GM19025 (cell line): Measurements from ENCODE around the gene SLC39A3.

Experiments used
- ATAC-seq: cut with Tn5 transposase; IDR thresholded peaks from one replicate; pipeline ENCODE4 v1.9.1; 2021; ENCODE audit warnings: mild to moderate bottlenecking, low read depth, moderate library complexity; ENCODE audit not compliant: unreplicated experiment

Gene SLC39A3

DNA sequence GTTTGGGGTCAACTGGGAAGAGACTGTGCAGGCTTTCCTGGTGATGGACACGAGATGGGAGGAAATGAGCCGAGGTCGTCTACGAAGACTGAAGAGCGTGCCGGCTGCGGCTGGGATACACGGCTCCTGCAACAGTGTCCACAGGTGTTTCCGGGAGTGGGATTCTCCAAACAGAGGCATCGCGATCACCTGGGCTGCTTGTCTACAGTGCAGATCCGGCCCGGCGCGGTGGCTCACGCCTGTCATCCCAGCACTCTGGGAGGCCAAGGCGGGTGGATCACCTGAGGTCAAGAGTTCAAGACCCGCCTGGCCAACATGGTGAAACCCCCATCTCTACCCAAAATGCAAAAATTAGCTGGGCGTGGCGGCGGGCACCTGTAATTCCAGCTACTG is 11.6 kb upstream of the SLC39A3 start:
- no peak for ATAC-seq

DNA sequence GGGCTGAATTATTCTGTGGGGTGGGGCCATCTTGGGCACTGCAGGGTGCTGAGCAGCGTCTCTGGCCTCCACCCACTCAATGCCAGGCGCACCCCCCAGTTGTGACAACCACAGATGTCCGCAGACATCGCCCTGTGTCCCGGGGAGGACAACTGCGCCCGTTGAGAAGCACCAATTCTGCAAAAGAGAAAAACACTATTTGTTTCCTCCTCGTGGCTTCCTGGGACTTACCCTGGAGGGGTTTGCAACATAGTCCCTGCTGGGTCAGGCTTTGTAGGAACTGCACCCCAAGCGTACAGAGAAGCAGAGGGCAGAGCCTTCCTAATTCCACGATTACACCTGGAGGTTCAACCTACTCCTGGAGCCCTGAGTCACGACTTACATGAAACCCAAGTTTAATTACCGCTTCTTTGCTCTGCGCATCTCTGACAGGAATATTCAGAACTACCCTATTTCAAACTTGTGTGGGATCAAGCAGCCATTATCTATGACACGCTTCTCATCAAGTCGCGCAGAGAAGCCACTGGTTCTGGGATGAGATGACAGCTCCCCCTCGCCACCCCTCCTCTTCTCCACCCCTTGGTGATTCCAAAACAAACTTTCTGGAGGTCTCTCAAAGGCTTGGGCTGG is 11.1 kb upstream of the SLC39A3 start:
- no peak for ATAC-seq

DNA sequence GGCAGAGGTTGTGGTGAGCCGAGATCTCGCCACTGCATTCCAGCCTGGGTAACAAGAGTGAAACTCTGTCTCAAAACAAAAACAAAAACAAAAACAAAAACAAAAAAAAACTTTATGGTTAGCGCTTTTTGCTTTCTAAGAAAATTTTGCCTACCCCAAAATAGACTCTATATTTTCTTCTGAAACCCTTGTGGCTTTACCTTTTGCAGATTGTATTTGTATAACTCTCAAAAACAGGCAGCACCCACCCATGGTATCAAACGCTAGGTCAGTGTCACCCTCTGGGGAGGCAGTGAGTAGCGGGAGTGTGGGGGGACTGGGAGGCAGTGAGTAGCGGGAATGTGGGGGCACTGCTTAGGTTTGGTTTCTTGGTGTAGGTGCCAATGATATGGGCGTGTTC is 7.5 kb upstream of the SLC39A3 start:
- no peak for ATAC-seq

DNA sequence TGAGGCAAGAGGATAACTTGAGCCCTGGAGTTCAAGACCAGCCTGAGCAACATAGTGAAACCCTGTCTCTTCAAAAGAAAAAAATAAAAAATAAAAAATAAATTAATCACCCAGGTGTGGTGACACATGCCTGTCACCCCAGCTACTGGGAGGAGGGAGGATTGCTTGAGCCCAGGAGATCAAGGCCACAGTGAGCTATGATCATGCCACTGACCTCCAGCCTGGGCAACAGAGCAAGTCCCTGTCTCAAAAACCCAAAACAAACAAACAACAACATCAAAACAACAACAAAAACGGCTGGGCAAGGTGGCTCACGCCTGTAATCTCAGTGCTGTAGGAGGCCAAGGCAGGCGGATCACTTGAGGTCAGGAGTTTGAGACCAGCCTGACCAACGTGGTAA is 4.3 kb upstream of the SLC39A3 start:
- ATAC-seq: no peak

DNA sequence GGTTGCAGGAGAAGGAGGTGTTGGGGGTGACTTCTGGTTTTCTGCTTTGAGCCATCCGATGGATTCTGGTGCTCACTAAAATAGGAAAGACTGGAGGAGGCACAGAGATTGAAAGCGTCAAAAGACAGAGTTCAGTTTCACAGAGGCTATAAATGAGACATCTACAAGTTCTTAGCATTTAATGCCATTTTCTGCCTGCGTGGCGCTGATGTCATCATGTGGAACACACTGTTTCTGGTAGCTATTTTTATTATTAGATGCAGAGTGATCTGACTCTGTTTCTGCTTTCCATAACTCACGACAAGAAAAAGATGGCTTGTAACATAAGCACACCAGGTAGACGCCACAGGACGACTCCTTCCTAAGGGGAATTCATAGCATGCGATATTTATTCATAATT is 3.3 kb upstream of the SLC39A3 start:
- ATAC-seq: no peak

DNA sequence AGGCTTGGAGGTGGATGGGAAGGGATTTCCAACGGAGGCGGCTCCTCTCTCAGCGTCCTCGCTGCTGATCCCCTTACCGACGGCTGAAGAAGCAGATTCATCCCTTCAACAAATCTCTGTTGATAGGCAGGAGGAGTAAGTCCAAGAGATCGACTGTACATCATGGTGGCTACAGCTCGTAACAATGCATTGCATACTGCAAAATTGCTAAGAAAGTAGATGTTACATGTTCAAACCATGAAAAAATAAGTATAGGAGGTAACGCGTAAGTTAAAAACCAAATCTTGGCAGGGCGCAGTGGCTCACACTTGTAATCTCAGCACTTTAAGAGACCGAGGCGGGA is 468 bp upstream of the SLC39A3 start:
- no peak for ATAC-seq

DNA sequence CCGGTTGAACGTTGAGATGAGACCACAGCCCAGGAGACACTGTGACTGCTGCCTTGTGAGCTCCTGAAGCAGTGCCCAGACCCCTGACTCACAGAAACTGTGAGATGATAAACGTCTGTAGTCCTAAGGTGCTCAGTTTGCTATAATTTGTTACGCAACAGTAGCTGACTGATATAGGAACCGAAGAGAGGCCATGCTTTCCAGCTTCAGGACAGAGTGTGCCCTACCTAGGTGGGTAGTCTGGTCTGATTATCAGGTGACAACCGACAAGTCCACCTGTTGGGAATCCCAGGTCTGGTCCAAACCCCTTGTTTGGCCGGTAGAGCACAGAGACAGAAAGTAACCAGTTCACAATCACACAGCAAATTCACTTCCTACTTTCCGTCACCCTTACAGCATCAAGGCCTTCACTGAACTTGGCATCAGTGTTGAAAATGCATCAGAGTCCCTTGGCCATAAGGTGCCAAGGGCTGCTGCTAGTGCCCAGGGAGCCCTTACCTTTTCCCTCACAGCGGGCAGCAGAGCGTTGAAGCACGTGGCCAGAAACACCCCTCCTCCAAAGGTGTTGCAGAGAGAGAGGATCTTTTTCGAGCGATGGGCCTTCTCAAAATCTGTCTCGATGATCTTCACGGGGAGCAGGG is 3.1 kb downstream of the SLC39A3 start:
- ATAC-seq: no peak

DNA sequence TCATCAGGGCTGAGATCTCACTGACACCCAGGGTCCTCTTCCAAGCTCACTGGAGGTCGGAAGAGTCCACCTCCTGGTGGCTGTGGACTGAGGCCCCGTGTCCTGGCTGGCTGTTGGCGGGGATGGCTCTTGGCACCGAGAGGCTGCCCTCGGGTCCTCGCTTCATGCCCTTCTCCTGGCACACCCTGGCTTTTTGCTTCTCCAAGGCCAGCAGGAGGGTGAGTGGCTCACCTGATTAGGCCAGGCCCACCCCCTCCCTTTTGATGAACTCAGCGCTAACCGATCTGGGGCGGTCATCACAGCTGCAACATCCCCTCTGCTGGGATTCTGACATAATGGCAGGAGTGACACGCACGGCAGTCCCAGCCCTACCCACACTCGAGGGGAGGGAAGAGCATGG is 4.4 kb downstream of the SLC39A3 start:
- no peak for ATAC-seq

DNA sequence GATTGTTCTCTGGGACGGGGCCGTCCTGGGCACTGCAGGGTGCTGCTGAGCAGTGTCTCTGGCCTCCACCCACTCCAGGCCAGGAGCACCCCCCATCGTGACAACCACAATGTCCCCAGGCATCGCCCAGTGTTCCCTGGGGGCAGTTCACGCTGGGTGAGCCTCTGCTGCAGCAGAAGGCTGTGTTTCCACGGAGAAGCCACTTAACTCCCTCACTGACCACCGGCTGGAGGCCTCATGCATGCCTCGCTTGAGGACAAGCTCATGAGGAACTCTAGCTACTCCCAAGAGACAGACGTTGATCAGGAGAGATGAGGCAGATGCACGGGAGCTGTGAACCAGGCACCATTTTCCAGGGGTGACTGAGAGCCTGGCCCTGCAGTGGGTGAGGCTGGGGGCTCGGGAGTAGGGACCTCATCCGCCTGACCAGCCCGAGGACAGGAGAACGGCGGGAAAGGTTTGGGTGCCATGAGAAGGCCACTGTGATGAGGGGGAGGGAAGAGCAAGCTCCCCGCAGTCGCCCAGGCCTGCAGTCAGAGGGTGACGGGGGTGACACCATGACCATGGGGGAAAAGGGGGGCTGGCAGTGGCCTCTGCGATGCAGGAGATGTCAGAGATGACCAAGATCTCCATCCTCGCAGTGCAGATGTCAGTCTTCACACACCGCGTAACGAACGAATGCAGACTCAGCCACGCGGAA is 5.1 kb downstream of the SLC39A3 start:
- ATAC-seq: no peak

DNA sequence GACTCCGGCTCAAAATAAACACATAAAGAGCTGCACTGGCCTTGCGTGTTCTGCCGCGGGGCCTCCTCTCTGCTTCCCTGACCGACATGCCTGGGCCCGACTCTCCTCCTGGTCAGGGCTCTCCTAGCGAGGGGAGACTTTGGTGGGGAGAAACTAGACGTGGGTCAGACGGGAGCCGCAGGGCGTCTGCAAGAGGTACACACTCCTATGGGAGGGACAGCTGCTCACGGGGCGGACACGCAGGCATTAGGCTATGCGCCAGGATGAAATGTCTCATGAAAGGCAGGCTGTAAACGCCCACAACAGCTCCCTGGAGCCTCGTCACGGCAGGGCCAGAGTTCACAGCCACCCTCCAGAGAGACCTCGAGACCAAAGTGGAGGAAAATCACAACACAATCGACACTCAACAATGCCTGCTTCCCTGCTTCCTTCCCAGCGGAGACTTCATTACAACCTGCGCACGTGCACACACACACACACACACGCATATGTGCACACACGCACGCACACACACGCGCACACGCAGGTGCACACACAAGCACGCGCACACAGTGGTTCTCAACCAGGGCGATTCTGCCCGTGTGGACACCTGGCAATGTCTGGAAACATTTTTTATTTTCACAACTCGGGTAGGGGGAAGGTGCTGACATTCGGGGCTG is 5.8 kb downstream of the SLC39A3 start:
- ATAC-seq: no peak

DNA sequence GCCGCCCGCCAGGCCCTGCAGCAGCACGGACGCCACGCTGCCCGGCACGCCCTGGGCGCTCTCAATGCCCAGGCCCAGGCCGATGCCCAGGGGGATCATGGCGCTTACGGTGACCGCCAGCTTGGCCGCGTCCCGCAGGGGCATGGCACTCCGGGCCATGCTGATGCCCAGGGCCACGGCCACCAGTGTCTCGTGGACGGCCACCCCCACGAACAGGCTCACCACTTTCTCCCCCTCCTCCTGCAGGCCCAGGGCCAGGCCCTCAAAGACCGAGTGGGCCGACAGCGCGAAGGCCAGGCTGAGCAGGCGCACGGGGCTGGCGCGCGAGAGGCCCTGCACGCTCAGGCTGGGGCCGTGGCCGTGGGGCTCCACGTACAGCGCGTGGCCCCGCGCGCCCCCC is 6.9 kb downstream of the SLC39A3 start:
- ATAC-seq: no peak

DNA sequence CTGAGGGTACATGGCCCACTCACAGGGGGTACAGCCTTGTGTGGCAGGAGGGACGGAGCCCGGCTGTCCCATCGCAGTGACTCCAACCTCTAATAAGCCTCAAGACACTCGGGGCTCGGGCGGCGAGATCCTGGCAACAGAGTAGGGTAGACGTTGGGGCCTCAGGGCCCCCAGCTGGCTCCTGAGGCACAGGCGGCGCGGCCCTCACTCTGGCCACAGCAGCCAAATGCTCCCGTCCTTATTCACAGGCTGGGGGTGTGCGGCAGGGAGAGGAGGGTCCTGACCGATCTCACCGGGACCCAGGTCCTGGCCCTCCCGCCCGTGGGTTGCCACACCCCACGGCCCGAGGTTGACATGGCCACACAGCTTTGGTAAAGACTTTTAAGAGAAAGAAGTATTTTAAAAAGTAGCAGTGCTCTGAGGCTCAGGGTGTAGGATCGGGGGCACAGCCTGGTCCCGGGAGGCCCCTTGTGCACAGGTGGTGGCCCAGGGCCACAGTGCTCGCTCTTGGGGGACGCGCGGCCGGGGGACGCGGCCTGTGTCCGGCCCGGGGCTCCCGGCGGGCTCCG is 7.6 kb downstream of the SLC39A3 start:
- ATAC-seq: no peak

DNA sequence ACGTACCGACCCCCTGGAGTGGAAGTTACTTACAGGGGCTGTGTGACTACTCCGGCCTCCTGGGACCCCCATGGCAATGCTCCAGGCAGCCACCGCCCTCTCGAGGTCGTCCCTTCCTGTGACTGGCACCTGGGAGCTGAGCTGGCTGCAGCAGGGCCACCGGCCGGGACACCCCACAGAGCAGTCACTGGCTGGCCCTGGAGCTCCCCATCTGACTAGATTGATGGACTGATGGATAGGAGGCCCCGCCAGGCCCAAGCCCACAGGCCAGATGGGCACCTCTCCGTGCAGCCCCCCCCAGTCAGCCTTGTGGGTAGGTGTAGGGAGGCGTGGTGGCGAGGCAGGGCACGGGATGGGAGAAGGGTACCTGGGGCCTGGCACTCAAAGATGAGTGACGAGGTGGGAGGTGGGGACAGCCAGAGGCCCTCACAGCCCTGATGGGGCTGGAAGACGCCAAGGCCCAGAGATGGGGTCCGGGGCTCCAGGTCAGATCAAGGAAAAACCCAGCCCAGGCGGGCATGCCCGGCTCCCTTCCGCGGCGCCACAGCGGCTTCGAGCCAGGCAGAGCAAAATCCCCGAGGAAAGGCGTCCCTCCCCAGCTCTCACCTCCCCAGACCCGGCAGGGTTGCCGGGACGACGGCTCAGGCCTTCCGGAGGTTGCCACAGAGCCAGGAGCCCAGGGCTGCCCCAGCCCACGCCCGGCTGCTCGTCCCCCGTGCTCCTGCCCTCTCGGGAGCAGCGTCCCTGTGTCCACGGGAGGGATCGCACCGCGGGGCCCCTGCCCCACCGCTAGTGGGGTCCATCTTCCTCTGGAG is 8.4 kb downstream of the SLC39A3 start:
- no peak for ATAC-seq

DNA sequence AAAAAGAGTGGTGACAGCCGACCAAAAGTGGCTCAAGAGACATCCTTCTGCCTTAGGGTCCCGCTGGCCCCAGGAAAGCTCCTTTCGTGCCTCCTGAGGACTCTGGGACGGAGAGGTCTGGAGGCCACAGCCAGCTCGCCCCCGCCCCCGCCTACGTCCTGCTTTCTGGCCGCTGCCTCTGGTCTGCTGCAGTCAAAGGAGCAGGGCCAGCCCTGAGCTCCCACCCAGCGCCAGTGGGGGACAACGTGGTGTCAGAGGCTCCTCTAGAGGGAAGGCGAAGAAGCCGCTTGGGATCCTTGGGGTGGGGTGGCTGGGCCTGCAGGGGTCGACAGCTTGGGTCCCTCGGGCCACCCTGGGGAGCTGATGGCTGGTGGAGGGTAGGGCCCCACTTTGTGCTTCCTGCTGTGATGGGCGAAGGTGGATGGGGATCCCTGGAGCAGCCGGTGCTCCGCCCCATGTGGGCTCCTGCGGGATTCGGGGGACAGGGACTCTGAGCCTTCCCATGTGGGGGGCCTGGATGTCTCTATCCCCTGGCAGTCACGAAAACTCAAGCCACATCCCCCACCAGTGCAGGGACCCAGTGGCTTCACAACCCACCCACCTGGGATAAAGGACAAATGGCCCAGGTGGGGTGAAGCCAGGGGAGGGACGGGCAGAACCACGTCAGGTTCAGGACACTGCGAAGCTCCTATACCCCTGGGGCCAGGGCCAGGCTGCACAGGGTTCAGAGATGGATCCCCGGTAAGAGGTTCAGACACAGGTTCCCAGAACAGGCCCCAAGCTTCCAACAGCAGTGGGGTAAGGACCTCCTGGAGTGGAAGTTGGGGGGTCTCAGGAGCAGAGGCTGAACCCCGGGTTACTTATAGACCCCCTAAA is 9.6 kb downstream of the SLC39A3 start:
- no peak for ATAC-seq

DNA sequence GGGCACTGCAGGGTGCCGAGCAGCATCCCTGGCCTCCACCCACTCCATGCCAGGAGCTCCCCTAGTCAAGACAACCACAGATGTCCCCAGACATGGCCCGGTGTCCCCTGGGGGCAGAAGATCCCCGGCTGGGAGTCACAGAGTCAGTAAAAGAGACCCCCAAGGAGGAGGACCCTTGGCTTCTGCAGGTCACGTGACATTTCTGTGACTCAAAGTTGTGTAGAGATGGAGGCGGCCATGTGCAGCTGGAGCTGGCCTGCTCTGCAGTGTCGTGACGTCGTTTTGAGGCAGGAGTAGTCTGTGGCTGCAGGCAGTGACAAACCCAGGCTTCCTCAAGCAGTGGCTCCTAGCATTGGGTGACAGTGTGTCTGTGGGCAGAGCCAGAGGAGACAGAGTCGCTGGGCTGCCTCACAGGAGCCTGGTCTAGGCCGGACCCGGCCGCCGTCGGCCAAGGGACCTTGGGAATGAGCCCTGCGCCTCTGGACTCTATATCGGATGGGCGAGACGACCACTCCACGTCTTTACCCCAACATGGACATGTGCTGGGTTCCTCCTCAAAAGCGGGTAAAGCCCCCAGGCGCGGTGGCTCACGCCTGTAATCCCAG is 10.9 kb downstream of the SLC39A3 start:
- ATAC-seq: no peak

DNA sequence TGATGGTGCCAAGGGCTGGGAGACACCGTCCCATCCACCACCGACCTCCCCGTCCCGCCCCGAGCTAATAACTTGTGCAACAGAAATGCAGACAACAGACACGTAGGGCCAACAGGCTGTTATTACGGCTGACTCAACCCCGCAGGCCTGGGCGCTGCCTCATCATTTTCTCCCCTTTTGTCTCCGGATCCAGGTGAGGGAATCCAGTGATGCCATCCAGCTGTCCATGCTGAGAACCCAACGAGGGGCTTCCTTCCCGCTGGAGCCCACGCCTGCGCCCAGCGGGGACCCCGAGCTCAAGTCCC is 12.2 kb downstream of the SLC39A3 start:
- ATAC-seq: no peak

DNA sequence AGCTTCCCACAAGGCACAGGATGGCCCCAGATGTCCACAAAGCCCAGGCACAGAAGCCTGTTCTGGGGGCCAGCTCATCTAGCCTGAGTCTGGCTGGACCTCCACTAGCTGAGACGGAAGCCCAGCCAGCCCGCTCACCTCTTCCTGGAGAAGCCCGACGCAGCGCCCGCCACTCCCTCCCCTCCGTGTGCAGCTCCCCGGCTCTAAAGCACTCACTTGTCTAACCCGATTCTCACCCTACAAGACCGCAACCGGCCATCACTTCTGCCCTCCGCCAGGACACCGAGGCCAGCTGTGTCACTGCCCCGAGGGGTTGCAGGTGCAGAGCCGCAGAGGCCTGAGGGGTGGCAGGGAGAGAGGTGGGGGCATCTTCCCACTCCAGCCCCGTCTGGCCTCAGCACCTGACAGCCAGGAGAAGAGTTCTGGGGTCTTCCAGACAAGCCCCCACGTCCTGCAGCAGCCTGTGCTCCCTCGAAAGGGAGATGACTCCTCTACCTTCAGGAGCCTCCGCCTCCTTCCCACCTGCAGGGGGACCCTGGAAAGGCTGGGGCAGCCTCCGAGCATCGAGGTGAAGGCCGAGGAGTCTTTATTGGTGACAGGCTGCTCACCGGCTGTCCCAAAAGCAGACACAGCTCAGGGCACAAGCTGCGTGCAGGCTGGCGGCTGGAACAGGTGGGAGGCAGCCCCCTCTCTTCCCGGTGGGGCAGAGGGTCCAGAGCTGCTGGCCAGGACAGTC is 12.7 kb downstream of the SLC39A3 start:
- ATAC-seq: no peak

DNA sequence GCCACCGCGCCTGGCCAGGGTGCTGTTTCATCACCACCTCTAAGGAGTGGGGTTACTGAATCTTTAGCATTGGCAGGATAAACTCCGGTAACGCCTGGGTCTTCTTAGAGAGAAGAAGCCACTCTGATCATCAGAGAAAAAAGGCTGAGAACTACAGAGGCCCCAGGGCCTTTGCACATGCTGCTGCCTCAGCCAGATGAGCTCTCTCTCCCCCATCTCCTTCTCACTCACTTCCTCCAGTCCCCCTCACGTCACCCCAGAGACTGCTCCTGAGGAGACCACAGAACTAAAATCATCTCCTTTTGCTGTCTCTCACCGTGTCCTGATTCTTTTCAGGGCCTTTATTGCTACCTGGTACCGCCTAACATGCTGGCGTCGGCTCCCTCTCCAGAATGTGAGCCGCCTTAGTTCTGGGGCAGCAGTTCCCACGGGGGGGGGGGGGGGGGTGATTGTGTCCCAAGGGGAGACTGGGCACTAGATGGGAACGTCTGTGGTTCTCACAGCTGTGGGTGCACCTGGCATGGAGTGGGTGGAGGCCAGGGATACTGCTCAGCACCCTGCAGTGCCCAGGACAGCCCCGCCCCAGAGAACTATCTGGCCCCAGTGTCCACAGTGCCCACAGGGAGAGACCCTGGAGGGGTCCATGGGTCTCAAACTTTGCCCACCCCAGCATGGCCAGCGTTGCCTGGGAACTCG is 13.5 kb downstream of the SLC39A3 start:
- ATAC-seq: no peak
